ENCODE results near the gene ITGA6. TPM values are rescaled to one million over a fixed set of nuclear protein-coding genes. Genes with fewer than 3 reads are reported as not detected.

The ITGA6 gene
- total RNA-seq, 4 donors from 2014 or later: 34.8 to 66.6 (median 52.7) TPM

DNA sequence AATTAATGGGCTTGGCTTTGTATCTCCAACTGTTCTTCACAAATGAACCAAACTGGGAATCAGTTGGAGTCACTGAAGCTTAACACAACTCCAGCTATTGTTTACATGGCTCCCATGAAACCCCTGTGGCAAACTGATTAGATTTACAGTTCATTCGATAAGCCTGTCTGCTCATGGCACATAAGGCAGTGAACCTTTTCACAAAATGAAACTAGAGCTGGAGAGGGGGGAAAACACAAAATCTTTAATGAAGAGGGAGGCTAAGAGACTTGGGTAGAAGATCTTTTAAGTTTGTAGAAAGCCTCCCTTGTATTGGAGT lies 11.6 kb upstream of the ITGA6 start:
- Histone ChIP-seq H3K27me3 (no peaks in the 10 kb centered on the region), H3K4me3 (replicated peaks in 1 of 3) (no peak overlapping the region), H3K9me3 (no peaks in the 10 kb centered on the region), H3K4me1 (no peaks in the 10 kb centered on the region), H3K27ac (no peak overlapping the region), H3K36me3 (no peaks in the 10 kb centered on the region)
- WGBS, 2 donors: 31 to 48% methylated on average over 1 of the region's 1 CpG
- no peak for DNase-seq
- TF ChIP-seq, protein P1, sequence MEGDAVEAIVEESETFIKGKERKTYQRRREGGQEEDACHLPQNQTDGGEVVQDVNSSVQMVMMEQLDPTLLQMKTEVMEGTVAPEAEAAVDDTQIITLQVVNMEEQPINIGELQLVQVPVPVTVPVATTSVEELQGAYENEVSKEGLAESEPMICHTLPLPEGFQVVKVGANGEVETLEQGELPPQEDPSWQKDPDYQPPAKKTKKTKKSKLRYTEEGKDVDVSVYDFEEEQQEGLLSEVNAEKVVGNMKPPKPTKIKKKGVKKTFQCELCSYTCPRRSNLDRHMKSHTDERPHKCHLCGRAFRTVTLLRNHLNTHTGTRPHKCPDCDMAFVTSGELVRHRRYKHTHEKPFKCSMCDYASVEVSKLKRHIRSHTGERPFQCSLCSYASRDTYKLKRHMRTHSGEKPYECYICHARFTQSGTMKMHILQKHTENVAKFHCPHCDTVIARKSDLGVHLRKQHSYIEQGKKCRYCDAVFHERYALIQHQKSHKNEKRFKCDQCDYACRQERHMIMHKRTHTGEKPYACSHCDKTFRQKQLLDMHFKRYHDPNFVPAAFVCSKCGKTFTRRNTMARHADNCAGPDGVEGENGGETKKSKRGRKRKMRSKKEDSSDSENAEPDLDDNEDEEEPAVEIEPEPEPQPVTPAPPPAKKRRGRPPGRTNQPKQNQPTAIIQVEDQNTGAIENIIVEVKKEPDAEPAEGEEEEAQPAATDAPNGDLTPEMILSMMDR (IDR thresholded peaks at IDR 0.05): no peak
- TF ChIP-seq POLR2A (IDR thresholded peaks at IDR 0.05): no peak
- intact Hi-C loops (cut with DNase I): no loop called here

DNA sequence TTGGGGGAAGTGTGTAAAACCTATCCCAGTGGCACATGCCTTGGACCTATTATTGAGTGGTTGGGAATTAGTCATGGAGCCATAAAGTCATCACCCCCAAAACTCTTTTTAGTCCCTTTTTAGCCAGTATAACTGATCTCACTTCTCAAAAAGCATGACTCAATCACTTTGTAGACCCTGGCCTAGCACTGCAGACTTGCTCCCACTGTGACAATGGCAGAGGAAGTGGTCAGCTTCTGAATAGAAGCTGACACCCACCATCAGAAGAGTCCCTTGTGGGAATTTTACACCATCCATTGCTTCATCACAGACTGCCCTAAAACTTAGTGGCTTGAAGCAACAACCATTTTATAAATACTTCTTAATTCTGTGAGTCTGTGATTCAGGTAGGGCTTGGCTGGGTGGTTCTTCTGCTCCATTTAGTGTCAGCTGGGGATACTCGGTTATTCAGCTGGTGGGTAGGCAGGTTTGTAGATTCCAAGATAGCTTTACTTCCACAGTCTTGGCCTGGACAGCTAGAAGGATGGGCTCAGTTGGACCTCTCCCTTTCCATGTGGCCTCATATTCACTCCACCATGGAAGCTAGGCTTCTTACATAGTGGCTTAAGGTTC lies 10.8 kb upstream of the ITGA6 start:
- Histone ChIP-seq H3K9me3 (no peaks in the 10 kb centered on the region), H3K4me3 (replicated peaks in 1 of 3) (no peak overlapping the region), H3K27me3 (no peaks in the 10 kb centered on the region), H3K27ac (no peak overlapping the region), H3K4me1 (no peaks in the 10 kb centered on the region), H3K36me3 (no peaks in the 10 kb centered on the region)
- no peak for DNase-seq
- TF ChIP-seq, protein P1 (IDR thresholded peaks at IDR 0.05): no peak
- no peak for TF ChIP-seq POLR2A (IDR thresholded peaks at IDR 0.05)
- WGBS, 2 donors: 100% methylated on average over 1 of the region's 1 CpG
- intact Hi-C loops (cut with DNase I): no loop called here

DNA sequence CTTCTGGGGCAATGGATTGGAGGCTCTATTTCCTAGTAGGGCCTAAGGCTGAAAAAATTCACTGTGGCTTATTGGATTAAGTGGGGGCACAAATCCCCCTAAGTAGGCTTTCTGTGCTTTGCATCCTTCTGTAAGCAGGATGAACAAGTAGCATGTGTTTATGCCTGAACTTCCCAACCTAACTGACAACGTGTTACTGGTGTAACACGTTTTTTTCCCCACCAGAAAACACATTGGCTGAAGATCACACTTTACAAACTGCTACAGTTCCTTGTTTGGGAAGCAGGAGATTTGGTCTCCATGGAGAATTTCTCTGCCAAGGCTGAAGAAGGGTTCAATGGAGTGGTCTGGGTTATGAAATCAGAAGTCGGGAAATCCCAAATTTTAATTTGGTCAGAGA lies 7.2 kb upstream of the ITGA6 start:
- no peaks in the 10 kb centered on the region for H3K4me1 ChIP-seq
- TF ChIP-seq, protein P1 (IDR thresholded peaks at IDR 0.05): no peak
- TF ChIP-seq POLR2A (IDR thresholded peaks at IDR 0.05): no peak
- 49 to 61% methylated on average over 3 of the region's 3 CpGs for WGBS, 2 donors
- no peaks in the 10 kb centered on the region for H3K27me3 ChIP-seq
- intact Hi-C loops (cut with DNase I): no loop called here
- DNase-seq: no peak
- no peaks in the 10 kb centered on the region for H3K9me3 ChIP-seq
- no peak overlapping the region for H3K4me3 ChIP-seq (replicated peaks in 1 of 3)
- H3K27ac ChIP-seq: no peak overlapping the region
- H3K36me3 ChIP-seq: no peaks in the 10 kb centered on the region

DNA sequence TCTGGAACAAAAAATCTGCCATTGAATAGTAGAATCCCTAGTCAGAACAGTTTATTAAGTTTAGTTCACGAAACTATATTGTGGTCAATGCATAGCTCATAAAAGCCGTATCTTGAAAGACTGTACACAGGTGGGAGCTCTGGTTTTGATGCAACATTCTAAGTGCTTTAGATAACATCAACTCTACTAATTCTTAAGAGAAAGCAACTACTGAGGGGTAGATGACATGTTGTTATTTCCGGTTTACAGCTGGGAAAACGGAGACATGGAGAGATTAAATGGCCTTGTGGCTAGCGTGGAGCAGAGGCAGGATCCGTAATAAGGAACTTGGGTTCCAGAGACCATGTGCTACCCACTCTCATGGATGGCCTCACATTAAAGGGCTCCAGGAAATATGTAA lies 4.2 kb upstream of the ITGA6 start:
- Histone ChIP-seq H3K27ac (no peak overlapping the region), H3K4me3 (replicated peaks in 1 of 3) (no peak overlapping the region), H3K36me3 (no peaks in the 10 kb centered on the region), H3K4me1 (peaks cover 6% of the 10 kb centered on the region in 2 donors), H3K9me3 (no peaks in the 10 kb centered on the region), H3K27me3 (no peaks in the 10 kb centered on the region)
- TF ChIP-seq, protein P1 (IDR thresholded peaks at IDR 0.05): no peak
- TF ChIP-seq POLR2A (IDR thresholded peaks at IDR 0.05): no peak
- WGBS, 2 donors: 83 to 92% methylated on average over 6 of the region's 6 CpGs
- intact Hi-C loops (cut with DNase I): no loop called here
- no peak for DNase-seq

DNA sequence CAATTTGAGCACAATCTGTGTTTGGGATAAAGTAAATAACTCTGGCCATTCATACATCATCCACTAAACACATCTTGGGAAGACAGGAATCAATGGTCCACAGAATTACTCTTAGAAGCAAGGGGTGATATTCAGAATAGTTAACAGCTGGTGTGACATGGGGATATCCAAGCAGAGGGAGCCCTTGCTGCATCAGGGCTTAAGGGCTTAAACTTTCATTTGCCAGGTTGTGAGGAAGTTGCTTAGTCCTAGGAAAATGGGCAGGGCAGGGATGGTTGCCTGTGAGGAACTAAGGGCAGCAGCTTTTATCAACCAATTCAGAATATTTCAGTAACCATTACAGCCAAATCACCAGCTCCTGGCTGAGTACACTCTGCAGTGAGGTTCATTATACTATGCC lies 2.0 kb upstream of the ITGA6 start:
- H3K27me3 ChIP-seq: no peaks in the 10 kb centered on the region
- H3K9me3 ChIP-seq: no peaks in the 10 kb centered on the region
- H3K4me1 ChIP-seq: peaks cover 15 to 20% of the 10 kb centered on the region in 2 donors
- H3K4me3 ChIP-seq (replicated peaks in 1 of 3): no peak overlapping the region
- H3K36me3 ChIP-seq: no peaks in the 10 kb centered on the region
- intact Hi-C loops (cut with DNase I): no loop called here
- H3K27ac ChIP-seq: no peak overlapping the region
- DNase-seq: no peak
- no peak for TF ChIP-seq POLR2A (IDR thresholded peaks at IDR 0.05)

Data from thyroid gland (tissue), 4 donors.